GM19035 (cell line): ENCODE results near the gene COL9A2.

ENCODE experiments used
- ATAC-seq: cut with Tn5 transposase; IDR thresholded peaks from one replicate; pipeline ENCODE4 v1.9.1; 2021; ENCODE audit not compliant: unreplicated experiment

Gene COL9A2

DNA sequence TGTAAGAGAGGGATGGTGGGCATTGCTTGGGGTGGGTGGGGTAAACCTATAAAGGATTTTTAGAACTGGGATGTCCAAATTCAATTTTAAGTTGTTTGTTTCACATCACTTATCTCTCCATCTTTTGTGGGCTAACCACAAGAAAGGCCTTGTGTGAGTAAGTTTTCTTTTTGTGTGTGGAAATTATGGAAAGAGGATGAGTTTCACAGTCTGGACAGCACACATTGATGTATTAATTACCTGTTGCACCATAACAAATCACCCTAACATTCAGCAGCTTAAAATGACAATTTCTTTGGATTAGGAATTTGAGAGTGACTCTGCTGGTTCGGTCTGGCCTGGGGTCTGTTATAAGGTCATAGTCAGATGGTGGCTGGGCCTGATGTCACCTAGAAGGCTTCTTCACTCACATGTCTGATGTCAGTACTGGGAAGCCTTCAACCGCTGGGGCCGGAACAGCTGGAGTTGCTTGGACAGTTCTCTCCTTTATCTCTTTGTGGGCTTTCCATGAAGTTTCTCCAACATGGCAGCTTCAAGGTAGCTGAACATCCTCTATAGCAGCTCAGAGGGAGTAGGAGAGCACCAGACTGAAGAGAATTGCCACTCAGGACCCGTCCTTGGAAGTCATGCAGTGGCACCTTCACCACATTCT is 2.0 kb upstream of the COL9A2 start:
- no peak for ATAC-seq

GRCh38 chr1:40318476-40318875 is 1.4 kb upstream of the COL9A2 start:
- no peak for ATAC-seq

- ATAC-seq: no peak
Observed at GRCh38 chr1:40317394-40318074, 448 bp upstream of the COL9A2 start.

- ATAC-seq: no peak
Observed at GRCh38 chr1:40315795-40316594, 1.1 kb downstream of the COL9A2 start.

DNA sequence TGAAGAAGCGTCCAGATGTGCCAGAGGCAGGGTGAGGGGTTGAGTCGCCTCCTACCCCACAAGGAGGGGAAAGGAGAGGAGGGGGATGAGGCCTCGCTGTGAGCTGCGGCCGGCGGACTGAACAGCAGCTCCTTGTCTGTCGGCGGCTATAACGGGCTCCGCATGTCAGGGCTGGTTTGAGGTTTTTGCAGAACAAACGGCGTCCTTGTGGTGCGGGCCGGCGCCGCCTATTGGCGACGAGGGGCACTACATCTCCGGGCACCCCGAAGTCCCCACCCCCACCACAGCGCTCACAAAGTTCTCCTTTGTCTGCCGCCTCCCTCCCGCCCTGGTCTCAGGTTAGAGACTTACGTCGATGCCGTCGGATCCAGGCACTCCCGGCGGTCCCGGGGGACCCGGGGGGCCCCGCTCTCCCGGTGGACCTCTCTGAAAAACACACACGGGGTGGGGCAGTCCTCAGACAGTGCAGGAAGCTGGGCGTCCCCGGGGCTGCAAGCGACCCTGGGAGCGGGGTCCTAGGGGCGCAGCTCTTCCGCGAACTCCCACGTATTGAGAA is 1.8 kb downstream of the COL9A2 start:
- ATAC-seq: peak; percentile 42

DNA sequence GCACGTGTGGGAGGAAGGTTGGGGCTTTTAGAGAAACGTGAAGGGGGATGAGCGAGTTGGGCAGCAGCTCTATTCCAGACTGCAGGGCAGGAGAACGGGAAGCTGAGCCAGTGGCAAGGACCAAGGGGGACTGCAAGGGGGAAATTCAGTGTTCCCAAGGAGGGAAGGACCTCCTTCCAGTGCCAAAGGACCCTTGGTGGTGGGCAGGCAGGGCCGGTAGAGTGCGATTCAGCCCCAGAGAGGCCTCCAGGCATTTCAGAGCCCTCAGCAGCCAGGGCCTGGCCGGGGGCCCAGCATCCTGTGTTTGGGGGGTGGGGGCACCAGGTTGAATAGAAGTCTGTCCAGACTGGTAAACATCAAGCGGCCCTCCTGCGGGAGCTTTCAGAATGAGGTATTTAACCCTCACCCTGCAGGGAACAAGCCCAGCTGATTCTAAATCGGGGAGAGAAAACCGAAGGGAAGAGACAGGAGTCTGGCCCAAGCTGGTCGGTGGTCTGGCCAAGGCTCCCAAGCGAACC is 2.3 kb downstream of the COL9A2 start:
- ATAC-seq: no peak

GRCh38 chr1:40313958-40314720 is 2.9 kb downstream of the COL9A2 start:
- no peak for ATAC-seq

DNA sequence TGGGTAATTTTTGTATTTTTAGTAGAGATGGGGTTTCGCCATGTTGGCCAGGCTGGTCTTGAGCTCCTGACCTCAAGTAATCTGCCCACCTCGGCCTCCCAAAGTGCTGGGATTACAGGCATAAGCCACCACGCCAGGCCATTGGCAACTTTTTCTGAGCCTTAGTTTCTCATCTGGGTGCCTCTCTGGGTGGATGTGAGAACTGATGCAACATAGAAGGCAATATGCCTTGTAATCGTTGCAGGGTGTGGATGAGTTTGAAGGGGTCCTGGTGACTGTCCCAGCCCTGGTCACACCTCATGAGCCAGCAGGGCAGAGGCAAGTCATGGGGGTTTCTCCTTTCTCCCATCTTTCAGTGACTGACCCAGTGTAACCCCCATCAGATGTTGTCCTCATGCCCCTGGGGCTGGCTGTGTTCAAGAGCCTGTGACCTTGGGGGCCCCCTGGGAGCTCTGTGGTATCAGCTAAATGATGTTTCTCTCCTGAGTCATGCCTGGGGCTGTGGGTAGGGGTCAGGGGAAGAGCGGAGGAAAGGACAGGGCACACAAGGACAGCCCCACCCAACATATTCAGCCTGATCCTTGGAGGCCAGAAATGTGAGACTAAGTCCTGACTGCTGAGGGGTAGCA is 3.6 kb downstream of the COL9A2 start:
- ATAC-seq: no peak

DNA sequence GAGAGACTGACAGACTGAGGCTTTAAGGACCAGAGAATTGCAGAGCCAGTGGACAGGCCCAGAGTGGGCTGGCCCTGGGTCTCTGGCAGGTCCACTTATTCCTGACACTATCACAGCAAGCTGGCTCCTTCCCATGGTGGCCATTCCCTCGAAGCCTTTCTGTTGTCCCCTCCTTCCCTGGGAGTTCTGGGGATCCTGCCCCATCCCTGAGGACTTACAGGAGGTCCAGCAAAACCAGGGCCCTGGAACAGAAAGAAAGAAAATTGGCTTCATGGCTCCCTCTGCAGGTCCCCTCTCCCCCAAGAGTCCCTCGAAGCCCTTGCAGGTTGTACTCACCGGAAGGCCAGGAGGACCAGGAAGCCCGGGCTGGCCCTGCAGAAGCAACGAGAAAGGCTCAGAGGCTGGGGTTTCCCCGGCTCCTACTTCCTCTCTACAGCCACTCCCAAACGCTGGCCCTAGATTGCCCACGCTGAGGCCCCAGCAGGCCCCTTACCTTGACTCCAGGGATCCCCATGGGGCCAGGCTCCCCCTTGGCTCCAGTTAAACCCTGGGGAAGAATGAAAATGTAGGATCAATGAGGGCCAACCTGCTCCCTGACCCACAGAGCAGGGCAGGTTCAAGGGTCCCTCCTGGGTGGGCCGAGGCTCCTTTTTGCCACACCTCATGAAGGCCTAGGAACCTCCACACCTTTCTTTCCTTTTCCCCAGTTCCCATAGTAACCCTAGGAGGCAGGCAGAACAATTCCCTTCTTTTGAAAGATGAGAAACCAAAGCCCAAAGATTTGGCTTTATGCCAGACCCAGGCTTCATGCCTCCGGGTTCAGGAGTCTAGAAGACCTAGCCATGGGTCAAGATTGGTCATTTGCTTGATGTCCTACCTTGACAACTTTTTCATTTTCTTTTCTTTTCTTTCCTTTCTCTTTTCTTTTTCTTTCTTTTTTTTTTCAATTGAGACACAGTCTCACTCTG is 4.6 kb downstream of the COL9A2 start:
- peak; percentile 49 for ATAC-seq

- no peak for ATAC-seq
Observed at GRCh38 chr1:40311692-40312091, 5.4 kb downstream of the COL9A2 start.

- no peak for ATAC-seq
Observed at GRCh38 chr1:40310983-40311642, 6.0 kb downstream of the COL9A2 start.

GRCh38 chr1:40310129-40310461 is 7.0 kb downstream of the COL9A2 start:
- ATAC-seq: no peak

DNA sequence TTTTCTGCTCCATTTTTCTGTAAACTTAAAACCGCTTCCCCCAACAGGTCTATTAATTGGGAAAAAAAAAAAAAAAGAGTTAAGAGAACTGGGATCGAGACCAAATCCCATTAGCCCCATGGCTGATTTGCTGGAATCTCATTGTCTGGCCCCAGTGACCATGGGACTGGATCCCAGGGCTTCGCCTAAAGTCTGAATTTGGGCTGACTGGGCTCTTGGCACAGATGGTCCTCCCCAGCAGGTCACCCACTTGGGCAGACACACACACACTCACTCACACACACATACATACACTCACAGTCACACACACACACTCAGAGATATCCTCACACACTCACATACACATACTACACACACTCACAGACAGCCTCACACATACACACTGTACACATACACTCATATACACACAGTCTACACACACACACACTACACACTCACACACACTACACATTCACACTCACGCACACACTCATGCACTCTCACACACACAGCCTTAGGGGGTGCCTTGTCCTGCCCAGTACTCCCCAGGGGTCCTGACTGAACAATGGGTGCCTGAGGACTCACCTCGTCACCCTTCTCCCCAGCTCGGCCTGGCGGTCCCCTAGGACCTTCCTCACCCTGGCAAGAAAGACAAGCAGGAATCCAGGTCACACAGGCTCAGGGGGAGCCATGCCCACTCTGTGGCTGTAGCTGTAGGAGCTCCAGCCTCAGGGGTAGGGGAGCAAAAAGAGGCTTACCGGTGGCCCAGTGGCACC is 7.5 kb downstream of the COL9A2 start:
- ATAC-seq: no peak

GRCh38 chr1:40308036-40308727 is 8.9 kb downstream of the COL9A2 start:
- ATAC-seq: no peak

DNA sequence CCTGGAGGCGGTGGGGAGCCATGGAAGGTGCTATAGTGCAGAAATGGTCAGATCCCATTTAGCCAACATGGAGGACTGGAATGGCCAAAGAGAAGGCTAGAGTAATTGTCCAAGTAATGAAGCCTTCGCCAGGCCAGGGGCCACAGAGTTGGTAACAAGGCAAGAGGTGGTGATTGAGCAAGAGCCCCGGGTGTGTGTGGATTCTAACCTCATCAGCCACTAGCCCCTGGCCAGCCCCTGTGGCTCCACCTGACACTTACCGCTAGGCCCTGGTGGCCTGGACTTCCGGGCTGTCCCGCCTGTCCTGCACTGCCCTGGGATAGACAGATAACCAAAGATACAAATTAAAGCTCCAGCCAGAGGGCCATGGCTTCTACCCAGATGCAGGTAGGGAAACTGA is 9.9 kb downstream of the COL9A2 start:
- ATAC-seq: no peak

- ATAC-seq: no peak
Observed at GRCh38 chr1:40306296-40306695, 10.8 kb downstream of the COL9A2 start.

- no peak for ATAC-seq
Observed at GRCh38 chr1:40305871-40306270, 11.2 kb downstream of the COL9A2 start.
